Measurements from ENCODE around the gene COL2A1. TPM values are rescaled to one million over a fixed set of nuclear protein-coding genes. Genes with fewer than 3 reads are reported as not detected.

COL2A1 gene
- total RNA-seq, 3 donors from 2014 or later (not counting 1 experiment from before 2014, with no cell fraction given) = not detected

DNA sequence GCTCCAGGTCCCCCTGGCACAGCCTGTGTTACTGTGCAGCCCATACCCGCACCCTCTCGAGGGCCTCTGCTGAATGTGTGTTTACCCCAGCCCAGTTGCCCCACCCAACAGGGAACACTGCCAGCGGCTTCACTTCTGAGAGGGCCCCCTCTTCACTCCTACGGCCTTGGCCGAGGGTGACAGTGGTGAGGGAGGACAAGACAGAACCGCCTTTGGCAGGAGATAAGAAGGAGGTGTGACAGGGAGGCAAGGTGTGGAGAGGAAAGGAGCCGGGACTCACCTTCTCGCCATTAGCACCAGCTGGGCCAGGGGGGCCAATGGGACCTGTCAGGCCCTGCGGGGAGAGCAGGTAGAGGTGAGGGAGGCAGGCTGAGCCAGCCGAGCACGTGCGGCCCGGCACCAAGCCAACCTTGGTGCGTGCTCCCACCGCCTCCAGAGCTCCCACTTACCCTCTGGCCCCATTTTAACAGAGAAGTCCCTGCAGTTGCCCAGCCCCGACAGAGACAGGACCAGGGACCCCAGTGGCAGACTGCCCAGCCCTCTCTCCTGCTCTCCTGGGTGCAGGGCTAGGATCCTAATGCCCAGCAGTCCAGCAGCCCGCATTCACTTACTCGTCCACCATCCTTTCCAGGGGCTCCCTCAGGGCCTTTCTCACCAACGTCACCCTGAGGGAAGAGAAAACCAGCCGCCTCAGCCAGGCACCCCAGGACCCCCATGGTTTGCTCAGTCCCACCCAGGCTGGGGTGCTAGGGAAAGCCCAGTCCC lies 22.6 kb downstream of the COL2A1 start:
- no peaks in the 10 kb centered on the region for H3K4me1 ChIP-seq (ENCODE audit: control insufficient read depth, insufficient read depth, low read length)
- no peaks in the 10 kb centered on the region for H3K4me1 Mint-ChIP-seq
- H3K27me3 ChIP-seq (ENCODE audit: control insufficient read depth, insufficient read depth, low read length) = no peaks in the 10 kb centered on the region
- H3K27me3 Mint-ChIP-seq (ENCODE audit: low read depth in 2 of 2) = peaks cover 0 to 7% of the 10 kb centered on the region in 2 donors
- no peak overlapping the region for H3K4me3 ChIP-seq (ENCODE audit: low read length)
- no peak for TF ChIP-seq CTCF (IDR thresholded peaks at IDR 0.05)
- WGBS (ENCODE audit: insufficient coverage) = 92% methylated on average over 19 of the region's 20 CpGs
- H3K9me3 ChIP-seq (ENCODE audit: control insufficient read depth, insufficient read depth, low read length) = no peaks in the 10 kb centered on the region
- no peak for ATAC-seq
- no peak overlapping the region for H3K4me3 Mint-ChIP-seq
- H3K27ac ChIP-seq (ENCODE audit: low read length) = no peak overlapping the region
- H3K36me3 Mint-ChIP-seq = no peaks in the 10 kb centered on the region
- no peaks in the 10 kb centered on the region for H3K36me3 ChIP-seq (ENCODE audit: control insufficient read depth, insufficient read depth, low read length)
- no peak overlapping the region for H3K27ac Mint-ChIP-seq
- H3K9me3 Mint-ChIP-seq = no peaks in the 10 kb centered on the region
- intact Hi-C loops (cut with micrococcal nuclease) = no loop called here
- DNase-seq = no peak

- intact Hi-C loops (cut with micrococcal nuclease) = no loop called here
- Mint-ChIP-seq H3K4me3 (no peak overlapping the region), H3K27me3 (ENCODE audit: low read depth in 2 of 2) (peaks cover 0 to 7% of the 10 kb centered on the region in 2 donors), H3K36me3 (no peaks in the 10 kb centered on the region), H3K9me3 (no peaks in the 10 kb centered on the region), H3K27ac (no peak overlapping the region), H3K4me1 (no peaks in the 10 kb centered on the region)
- ATAC-seq (no peak), DNase-seq (no peak)
- no peak for TF ChIP-seq CTCF (IDR thresholded peaks at IDR 0.05)
- 85% methylated on average over 17 of the region's 17 CpGs for WGBS (ENCODE audit: insufficient coverage)
- no peaks in the 10 kb centered on the region for H3K27me3 ChIP-seq (ENCODE audit: control insufficient read depth, insufficient read depth, low read length)
- no peaks in the 10 kb centered on the region for H3K4me1 ChIP-seq (ENCODE audit: control insufficient read depth, insufficient read depth, low read length)
- no peak overlapping the region for H3K4me3 ChIP-seq (ENCODE audit: low read length)
- no peaks in the 10 kb centered on the region for H3K9me3 ChIP-seq (ENCODE audit: control insufficient read depth, insufficient read depth, low read length)
- no peaks in the 10 kb centered on the region for H3K36me3 ChIP-seq (ENCODE audit: control insufficient read depth, insufficient read depth, low read length)
- no peak overlapping the region for H3K27ac ChIP-seq (ENCODE audit: low read length)
Observed at GRCh38 chr12:47980779-47981495, 23.3 kb downstream of the COL2A1 start.

- Histone ChIP-seq H3K9me3 (ENCODE audit: control insufficient read depth, insufficient read depth, low read length) (no peaks in the 10 kb centered on the region), H3K4me1 (ENCODE audit: control insufficient read depth, insufficient read depth, low read length) (no peaks in the 10 kb centered on the region), H3K36me3 (ENCODE audit: control insufficient read depth, insufficient read depth, low read length) (no peaks in the 10 kb centered on the region), H3K4me3 (ENCODE audit: low read length) (no peak overlapping the region), H3K27me3 (ENCODE audit: control insufficient read depth, insufficient read depth, low read length) (no peaks in the 10 kb centered on the region), H3K27ac (ENCODE audit: low read length) (no peak overlapping the region)
- DNase-seq (no peak), ATAC-seq (no peak)
- H3K27ac Mint-ChIP-seq = no peak overlapping the region
- H3K4me1 Mint-ChIP-seq = no peaks in the 10 kb centered on the region
- 92% methylated on average over 7 of the region's 7 CpGs for WGBS (ENCODE audit: insufficient coverage)
- intact Hi-C loops (cut with micrococcal nuclease) = no loop called here
- H3K36me3 Mint-ChIP-seq = no peaks in the 10 kb centered on the region
- H3K4me3 Mint-ChIP-seq = no peak overlapping the region
- H3K9me3 Mint-ChIP-seq = no peaks in the 10 kb centered on the region
- H3K27me3 Mint-ChIP-seq (ENCODE audit: low read depth in 2 of 2) = peaks cover 0 to 7% of the 10 kb centered on the region in 2 donors
- no peak for TF ChIP-seq CTCF (IDR thresholded peaks at IDR 0.05)
Observed at GRCh38 chr12:47980197-47980596, 24.1 kb downstream of the COL2A1 start.
